HG03108 (cell line): ENCODE data around the gene SLC1A5.
A peak's percentile ranks its signal among the peaks of the same experiment; 100 is the strongest.
"Not testable (repeated sequence)": the region's sequence is repeated elsewhere in the genome, so short reads cannot be mapped to it uniquely, and the experiment has no call there.

Experiments
- ATAC-seq: cut with Tn5 transposase; IDR thresholded peaks from one replicate; pipeline ENCODE4 v1.9.1; 2021; ENCODE audit warnings: moderate library complexity; ENCODE audit not compliant: unreplicated experiment

Gene SLC1A5

DNA sequence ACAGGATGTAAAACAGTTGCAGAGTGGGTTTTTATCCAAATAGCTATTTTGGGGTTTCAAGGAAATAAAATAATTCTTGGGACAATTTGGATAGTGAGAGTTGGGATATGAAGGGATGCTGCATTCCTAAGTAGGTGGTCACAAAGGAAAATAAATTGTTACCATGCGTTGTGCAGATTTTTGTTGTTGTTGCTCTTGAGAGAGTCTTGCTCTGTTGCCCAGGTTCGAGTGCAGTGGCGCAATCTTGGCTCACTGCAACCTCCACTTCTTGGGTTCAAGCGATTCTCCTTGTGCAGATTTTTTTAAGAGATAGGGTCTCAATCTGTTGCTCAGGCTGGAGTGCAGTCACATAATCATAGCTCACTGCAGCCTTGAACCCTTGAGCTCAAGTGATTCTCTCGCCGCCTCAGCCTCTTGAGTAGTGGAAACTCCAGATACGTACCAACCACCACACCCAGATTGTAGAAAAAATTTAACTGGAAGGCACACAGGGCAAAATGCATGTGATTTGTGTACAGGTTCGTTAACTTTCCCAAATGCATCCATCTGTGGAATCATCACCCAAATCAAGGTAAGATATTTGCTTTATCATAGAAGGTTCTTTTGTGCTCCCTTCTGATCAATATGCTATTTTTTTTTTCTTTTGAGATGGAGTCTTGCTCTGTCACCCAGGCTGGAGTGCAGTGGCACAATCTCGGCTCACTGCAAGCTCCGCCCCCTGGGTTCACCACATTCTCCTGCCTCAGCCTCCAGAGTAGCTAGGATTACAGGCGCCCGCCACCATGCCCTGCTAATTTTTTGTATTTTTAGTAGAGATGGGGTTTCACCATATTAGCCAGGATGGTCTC lies 16.0 kb downstream of the SLC1A5 start:
- ATAC-seq = no peak

DNA sequence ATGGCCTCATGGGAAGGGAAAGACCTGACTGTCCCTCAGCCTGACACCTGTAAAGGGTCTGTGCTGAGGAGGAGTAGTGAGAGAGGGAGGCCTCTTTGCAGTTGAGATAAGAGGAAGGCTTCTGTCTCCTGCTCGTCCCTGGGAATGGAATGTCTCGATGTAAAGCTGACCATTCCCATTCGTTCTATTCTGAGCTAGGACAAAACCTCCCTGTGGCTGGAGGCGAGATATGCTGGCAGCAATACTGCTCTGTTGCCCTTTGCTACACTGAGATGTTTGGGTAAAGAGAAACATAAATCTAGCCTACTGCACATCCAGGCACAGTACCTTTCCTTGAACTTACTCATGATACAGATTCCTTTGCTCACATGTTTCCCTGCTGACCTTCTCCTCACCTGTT lies 19.6 kb downstream of the SLC1A5 start:
- not testable (repeated sequence) for ATAC-seq

DNA sequence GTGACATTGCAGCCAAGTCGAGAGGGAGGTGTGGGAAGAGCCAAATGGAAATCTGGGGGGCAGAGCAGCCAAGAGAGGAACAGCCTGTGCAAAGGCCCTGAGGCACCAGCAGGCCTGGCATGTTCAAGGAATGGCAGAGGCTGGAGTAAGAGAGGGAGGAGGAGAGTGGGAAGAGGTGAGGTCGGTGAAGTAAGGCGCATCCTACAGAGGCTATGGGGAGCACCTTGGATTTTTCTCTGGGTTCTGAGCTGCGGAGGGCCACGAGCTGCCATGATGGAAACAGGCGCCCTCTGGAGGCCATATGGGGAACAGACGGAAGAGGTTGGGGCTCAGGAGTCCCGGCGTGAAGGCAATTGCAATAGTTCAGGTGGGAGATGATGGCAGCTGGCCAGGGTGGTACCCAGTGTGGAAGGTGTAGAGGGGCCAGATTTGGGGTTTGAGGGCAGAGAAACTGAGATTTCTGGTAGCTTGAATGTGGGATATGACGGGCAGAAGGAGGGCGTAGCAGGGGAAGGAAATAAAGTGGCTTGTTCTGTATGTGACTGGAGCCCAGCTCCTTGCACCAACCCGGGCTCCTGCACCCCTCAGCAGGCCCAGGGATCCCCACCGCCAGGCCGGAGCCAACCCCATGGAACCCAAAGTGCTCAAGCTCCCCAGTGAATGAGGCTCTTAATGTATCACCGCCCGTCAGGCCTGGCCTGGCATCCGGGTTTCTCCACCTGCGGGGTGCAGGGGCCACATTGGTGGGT lies 21.7 kb downstream of the SLC1A5 start:
- ATAC-seq = no peak

DNA sequence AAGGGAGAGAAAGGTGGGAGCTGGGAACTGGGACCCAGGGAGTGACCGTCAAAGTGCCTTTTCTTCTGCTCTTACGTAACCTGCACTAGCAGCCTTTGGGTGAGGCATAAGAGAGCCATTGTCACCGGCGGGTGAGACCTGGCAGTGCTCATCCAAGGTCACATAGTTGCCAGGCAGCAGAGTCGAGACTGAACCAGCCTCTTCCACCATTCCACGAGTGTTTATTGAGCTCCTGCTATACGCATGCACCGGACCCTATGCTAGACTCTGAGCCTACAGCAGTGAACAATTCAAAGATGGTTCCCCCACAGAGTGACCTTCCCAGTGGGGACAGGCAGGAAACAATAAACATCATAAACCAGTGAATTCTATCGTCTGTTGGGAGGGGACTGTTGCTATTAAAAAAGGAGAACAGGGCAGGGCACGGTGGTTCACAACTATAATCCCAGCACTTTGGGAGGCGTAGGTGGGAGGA lies 23.5 kb downstream of the SLC1A5 start:
- no peak for ATAC-seq

DNA sequence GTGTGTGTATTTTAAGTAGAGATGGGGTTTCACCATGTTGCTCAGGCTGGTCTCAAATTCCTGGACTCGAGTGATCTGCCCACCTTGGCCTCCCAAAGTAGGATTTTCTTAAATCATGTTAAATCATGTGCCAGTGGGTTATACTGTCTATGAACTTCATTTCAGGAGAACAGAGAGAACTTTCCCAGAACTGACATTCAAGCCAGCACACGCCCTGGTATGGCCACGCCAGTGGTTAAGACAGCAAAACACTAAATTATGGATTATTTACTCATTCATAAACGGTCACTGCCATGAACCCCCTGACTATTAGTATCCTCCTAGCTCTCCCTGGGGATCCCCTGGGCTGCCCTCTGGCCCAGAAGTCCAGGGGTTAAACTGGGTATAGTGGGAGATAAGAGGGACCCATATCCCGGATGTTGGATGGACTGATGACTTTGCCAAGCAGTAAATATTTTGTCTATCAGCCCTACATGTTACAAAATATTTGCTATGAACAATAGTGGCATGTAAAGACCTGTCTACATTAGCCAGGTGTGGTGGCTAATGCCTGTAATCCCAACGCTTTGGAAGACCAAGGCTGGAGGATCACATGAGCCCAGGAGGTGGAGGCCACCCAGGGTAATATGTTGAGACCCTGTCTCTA lies 26.0 kb downstream of the SLC1A5 start:
- ATAC-seq = no peak

DNA sequence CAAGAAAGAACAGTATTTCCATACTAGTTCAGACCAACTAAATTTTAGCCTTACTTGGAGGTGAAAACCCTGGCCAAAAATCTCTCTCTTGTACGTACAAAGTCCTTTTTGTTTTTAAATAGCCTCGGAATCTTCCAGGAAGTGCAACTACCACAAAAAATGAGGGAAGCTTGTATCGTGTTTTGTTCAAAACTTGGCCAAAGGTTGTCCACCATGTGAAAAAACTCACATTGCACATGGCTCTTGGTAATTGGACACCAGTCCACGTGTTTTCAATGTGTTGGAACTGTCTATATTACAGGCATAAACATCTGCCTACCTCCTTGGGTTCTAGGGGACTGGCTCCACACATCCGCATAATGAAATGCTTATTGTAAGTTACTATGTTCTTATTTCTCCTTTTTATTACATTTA lies 27.0 kb downstream of the SLC1A5 start:
- ATAC-seq = no peak

DNA sequence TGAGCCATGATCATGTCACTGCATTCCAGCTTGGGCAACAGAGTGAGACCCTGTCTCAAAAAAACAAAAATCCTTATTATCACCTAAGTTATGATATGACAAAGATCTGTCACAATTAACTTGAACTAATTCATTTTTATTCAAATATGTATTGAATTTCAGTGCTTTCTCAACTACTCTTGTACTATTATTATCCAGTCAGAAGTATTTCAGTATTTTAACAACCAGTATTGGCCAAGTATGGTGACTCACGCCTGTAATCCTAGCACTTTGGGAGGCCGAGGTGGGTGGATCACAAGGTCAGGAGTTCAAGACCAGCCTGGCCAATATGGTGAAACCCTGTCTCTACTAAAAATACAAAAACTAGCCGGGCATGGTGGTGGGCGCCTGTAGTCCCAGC lies 27.5 kb downstream of the SLC1A5 start:
- ATAC-seq = not testable (repeated sequence)

DNA sequence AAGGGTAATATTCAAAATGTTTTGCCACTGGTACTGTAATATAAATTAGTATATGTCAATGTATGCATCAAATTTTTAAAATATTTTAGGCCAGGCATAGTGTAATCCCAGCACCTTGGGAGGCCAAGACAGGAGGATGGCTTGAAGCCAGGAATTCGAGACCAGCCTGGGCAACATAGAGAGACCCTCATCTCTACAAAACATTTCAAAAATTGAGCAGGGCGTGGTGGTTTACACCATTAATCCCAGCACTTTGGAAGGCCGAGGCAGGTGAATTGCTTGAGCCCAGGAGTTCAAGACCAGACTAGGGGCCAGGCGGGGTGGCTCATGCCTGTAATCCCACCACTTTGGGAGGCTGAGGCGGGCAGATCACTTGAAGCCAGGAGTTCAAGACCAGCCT lies 28.0 kb downstream of the SLC1A5 start:
- no peak for ATAC-seq

DNA sequence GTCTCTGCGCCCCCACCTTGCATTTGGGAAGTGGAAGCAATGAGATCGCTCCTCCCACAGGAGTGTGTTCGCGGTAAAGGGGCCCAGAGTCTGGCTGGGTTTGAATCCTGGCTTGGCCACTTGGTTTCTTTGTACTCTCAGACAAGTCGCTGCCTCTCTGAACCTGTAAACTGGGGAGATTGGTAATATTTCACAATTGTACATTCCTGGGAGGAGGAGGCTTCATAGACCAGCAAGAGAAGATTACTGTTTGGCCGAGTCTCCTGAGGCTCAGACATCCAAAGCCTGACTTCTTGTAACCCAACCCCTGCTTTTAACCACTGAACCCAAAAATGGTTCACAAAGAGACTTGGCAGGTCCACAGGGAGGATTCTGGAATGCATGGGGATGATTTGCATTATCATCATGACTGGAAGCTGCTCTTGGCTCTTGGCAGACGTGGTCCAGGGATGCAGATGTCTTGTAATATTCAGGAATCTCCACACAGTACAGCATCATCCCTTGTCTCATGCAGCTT lies 28.5 kb downstream of the SLC1A5 start:
- ATAC-seq = no peak

DNA sequence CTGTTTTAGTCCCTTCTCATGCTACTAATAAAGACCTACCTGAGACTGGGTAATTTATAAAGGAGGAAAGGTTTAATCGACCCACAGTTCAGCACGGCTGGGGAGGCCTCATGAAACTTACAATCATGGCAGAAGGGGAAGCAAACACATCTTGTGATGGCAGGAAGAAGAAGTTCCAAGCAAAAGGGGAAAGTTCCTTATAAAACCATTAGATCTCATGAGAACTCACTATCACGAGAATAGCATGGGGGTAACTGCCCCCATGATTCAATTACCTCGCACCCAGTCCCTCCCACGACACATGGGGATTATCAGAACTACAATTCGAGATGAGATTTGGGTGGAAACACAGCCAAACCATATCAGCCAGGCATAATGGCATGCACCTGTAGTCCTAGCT lies 29.2 kb downstream of the SLC1A5 start:
- no peak for ATAC-seq

DNA sequence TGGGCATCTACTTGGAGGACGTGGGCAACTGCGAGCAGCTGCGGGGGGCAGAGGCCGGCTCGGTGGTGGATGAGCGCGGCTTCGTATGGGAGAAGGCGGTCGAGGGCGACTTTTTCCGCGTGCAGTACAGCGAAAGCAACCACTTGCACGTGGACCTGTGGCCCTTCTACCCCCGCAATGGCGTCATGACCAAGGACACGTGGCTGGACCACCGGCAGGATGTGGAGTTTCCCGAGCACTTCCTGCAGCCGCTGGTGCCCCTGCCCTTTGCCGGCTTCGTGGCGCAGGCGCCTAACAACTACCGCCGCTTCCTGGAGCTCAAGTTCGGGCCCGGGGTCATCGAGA lies 31.9 kb downstream of the SLC1A5 start:
- no peak for ATAC-seq

DNA sequence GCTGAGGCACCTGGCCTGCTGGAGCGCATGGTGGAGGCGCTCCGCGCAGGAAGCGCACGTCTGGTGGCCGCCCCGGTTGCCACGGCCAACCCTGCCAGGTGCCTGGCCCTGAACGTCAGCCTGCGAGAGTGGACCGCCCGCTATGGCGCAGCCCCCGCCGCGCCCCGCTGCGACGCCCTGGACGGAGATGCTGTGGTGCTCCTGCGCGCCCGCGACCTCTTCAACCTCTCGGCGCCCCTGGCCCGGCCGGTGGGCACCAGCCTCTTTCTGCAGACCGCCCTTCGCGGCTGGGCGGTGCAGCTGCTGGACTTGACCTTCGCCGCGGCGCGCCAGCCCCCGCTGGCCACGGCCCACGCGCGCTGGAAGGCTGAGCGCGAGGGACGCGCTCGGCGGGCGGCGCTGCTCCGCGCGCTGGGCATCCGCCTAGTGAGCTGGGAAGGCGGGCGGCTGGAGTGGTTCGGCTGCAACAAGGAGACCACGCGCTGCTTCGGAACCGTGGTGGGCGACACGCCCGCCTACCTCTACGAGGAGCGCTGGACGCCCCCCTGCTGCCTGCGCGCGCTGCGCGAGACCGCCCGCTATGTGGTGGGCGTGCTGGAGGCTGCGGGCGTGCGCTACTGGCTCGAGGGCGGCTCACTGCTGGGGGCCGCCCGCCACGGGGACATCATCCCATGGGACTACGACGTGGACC lies 32.4 kb downstream of the SLC1A5 start:
- no peak for ATAC-seq

DNA sequence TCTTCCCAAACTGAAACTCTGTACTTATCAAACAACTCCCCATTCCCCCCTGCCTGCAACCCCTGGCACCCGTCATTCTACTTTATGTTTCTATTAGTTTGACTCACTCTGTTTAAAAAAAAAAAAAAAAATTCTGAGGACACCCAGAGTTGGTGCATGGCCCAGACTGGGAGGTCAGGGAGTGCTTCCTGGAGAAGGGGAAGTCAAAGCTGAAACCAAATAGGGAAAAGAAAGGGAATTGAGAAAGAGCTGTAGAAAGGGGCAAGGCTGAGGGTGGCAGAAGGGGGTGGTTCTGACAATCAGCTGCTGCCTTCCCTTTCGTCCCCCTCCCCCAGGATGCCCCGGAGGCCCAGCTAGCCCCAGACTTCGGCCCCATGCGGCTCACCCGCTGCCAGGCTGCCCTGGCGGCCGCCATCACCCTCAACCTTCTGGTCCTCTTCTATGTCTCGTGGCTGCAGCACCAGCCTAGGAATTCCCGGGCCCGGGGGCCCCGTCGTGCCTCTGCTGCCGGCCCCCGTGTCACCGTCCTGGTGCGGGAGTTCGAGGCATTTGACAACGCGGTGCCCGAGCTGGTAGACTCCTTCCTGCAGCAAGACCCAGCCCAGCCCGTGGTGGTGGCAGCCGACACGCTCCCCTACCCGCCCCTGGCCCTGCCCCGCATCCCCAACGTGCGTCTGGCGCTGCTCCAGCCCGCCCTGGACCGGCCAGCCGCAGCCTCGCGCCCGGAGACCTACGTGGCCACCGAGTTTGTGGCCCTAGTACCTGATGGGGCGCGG lies 33.1 kb downstream of the SLC1A5 start:
- ATAC-seq = no peak

DNA sequence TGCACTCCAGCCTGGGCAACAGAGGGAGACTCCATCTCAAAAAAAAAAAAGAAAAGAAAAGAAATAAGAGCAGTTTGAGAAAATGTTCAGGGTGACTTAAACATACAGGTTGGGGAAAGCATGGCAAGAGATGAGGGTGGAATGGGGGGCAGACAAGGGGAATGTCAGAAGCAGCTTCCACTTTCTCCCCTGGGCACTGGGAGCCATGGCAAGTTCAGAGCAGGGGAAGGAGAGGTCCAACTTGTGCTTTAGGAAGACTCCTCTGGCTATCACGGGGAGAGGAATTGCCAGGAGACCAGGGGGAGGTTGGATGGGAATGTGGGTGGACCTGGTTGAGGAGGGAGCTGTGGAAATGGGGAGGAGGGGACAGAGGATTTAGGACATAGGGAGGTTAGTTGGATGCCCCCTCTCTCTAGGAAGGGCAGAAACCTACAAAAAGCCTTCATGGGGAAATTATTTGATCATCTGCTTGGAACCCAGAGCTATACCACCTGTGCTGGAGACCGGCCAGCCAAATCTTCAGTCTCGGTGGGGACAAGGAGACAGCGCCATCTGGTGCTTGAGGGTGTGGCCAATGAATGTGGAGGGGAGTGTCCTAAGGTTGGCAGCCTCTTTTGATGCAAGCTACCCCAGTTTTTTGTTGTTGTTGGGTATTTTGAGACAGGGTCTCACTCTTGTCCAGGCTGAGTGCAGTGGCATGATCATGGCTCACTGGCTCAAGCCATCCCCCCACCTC lies 34.8 kb downstream of the SLC1A5 start:
- peak; percentile 44 for ATAC-seq

DNA sequence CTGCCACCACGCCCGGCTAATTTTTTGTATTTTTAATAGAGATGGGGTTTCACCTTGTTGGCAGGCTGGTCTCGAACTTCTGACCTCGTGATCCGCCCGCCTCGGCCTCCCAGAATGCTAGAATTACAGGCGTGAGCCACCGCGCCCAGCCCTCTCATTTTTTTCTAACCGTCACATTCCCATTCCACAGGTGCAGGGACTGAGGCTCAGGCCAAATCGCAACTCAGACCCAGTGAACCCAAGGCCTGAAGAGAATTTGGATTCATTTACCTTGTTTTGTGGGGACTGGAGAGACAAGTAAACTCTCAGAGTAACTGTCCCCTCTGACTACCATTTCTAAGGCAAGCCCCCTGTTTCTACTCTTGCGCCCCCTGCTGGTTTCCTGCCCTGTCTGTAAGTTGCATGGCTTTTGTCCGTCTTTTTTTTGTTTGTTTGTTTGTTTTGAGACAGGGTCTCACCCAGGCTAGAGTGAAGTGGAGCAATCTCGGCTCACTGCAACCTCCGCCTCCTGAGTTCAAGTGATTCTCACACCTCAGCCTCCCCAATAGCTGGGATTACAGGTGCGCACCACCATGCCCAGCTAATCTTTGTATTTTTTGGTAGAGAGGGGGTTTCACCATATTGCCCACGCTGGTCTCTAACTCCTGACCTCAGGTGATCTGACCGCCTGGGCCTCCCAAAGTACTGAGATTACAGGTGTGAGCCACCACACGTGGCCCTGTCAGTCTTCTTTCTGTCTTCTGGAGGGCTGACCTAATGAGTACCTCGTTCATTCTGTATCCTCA lies 39.9 kb downstream of the SLC1A5 start:
- no peak for ATAC-seq

DNA sequence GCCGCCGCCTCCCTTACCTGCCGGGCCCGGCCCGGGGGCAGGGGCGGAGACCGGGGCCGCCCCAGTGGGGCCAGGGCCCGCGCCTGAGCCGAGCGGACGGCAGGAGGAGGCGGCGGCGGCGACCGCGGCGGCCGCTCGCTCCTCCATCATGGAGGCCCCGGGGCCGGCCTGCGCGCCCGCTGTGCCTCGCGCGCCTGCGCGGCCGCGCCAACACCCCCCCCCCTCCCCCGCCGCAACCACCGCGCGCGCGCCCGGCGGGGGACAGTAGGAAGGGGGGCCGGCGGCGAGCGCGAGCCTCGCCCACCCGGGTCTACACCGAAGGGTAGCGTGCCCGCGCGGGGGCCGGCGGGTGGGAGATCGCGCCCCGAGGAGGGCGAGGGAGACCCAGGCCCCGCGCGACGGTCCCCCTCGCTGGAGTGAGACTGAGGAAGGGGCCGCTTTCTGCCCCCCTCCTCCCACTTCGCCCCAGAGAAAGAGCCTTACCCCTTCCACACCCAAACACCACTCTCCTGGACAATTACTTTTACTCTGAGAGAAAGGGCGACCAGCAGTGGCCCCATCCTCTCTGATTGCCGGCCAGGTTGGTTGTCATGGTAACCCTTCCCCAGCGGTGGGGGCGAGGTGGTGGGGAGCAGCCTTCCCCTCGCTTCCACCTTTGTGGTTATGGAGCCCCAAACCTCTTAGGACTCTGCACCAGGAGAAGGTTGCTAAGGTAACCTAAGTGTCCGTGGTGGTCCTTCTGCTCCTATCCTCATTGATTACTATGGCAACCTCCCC lies 41.9 kb downstream of the SLC1A5 start, which contains the start of gene STRN4:
TSS of gene STRN4 (minus strand) at position 170 of the 777 bp plus-strand sequence. CDS start at position 150, 20 bp downstream.
- peak; percentile 36 for ATAC-seq

DNA sequence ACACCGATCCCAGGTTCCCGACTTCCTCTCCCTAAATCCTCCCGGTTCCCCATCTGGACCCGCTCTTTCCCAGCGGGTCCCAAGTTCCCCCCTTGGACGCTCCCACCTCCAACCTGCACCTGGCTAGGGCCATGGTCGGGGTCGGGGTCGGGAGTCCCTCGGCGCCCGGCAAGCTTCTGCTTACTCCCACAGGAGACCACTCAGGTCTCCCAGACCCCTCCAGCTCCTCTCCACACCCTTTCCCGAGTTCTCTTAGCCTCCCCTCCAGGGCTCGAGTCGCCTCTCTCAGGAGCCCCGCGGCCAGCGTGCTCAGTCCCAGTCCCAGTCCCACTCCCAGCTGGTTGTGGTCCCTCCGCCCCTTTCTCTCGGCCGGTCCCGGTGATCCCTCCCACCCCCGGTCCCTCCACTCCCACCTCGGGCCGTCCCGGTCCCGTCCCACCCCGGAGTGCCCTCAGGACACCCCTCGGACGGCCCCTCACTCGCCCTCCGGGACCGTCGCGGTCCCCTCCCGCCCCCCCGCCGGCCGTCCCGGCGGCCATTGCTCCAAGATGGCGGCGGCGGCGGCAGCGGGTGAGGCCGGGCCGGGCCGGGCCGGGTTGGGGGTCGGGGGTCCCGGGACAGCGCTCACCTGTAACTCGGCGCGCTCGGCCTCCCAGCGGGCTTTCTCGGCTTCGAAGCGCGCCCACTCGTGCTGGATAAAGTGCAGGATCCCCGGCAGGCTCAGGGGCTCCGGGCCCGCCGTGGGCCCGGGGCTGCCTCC lies 42.7 kb downstream of the SLC1A5 start, which contains the start of gene FKRP:
TSS of gene FKRP (plus strand) at position 537 of the 760 bp plus-strand sequence. CDS start 9,394 bp downstream, outside the sequence.
- peak; percentile 38 for ATAC-seq
